GM19193 (cell line): Measurements from ENCODE around the gene SLC5A5.

Experiments used
- POLR2A ChIP-seq: IDR thresholded peaks from 4 replicates; pipeline ENCODE4 v1.6.1; 2011; ENCODE audit not compliant: insufficient read depth, insufficient read length; ENCODE audit errors: extremely low read depth

SLC5A5 gene

GRCh38 chr19:17879466-17879865 lies 7.7 kb downstream of the SLC5A5 start:
- no peak for TF ChIP-seq POLR2A

DNA sequence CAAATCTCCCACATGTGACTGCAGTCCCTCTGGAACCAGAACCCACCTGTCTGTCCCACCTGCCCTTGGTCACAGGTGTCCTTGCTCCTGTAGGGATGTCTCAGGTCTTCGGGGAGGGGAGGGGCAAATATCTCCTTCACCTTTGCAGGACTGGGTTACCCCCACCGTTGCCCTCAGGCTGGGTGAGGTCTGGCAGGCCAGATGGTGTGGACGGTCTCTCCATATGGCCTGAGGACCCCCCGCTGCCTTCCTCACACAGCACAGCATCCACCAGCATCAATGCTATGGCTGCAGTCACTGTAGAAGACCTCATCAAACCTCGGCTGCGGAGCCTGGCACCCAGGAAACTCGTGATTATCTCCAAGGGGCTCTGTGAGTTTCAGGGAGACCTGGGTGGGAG lies 10.0 kb downstream of the SLC5A5 start:
- TF ChIP-seq POLR2A: no peak

DNA sequence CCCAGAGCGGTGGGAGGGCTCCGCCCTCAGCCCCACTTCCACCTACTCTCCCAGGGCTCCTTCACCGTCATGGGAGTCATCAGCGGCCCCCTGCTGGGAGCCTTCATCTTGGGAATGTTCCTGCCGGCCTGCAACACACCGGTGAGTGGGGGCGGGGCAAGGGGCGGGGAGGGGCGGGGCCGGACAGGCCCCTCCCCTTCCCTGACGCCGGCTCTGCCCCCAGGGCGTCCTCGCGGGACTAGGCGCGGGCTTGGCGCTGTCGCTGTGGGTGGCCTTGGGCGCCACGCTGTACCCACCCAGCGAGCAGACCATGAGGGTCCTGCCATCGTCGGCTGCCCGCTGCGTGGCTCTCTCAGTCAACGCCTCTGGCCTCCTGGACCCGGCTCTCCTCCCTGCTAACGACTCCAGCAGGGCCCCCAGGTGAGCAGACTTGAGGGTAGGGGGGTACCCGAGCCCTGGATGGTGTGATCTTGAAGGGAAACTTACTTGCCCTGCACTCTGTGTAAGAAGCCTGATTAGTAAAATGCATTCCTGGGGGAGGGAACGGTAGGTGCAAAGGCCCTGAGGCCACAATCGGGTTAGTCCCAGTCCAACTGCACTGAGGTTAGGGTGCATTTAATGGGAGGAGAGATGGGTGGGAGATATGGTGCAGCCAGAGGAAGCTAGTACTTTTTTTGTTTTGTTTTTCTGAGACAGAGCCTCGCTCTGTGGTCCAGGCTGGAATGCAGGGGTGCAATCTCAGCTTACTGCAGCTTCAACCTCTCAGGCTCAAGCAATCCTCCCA lies 12.1 kb downstream of the SLC5A5 start:
- no peak for TF ChIP-seq POLR2A

DNA sequence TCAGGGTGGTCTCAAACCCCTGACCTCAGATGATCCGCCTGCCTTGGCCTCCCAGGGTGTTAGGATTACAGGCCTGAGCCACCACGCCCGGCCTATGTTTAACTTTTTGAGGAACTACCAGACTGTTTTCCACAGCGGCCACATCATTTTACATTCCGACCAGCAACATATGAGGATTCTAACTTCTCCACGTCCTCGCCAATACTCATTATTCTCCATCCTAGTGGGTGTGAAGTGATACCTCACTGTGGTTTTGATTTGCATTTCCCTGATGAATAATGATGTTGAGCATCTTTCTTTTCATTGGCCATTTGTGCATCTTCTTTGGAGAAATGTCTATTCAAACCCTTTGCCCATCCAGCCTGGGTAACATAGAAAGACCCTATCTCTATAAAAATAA lies 14.8 kb downstream of the SLC5A5 start:
- no peak for TF ChIP-seq POLR2A

DNA sequence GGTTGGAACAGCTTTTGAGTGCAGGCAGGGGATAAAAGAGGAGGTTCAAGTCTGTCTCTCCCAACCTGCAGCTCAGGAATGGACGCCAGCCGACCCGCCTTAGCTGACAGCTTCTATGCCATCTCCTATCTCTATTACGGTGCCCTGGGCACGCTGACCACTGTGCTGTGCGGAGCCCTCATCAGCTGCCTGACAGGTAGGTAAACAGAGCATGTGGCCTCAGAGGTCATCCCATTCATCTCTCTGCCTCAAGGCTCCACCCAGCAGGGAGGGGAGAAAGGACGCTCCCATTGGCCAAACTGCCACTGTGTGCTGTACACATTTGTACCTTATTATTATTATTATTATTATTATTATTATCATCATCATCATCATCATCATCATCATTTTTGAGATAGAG lies 16.5 kb downstream of the SLC5A5 start:
- no peak for TF ChIP-seq POLR2A

DNA sequence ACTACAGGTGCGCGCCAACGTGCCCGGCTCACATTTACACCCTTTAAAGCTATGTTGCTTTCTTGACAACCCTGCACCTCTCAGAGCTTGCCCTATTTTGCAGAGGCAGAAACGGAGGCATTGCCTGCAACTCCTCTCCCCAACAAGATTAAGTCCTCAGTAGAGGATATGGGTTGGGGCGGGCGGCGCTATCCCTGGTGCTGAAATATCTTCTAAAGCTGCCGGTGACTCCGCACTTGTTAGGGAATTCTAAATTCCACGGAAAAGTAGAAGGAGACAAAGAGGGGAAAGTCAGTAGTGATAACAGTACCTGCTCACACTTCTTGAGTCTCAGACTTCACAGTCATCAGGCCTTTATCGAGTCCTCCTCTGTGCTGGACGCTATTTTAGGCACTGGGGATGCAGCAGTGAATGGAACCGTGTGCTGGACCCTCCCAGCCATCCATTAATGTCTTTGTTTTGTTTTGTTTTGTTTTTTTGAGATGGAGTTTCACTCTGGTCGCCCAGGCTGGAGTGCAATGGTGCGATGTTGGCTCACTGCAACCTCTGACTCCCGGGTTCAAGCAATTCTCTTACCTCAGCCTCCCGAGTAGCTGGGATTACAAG lies 18.0 kb downstream of the SLC5A5 start:
- no peak for TF ChIP-seq POLR2A

- no peak for TF ChIP-seq POLR2A
Observed at GRCh38 chr19:17893766-17894165, 22.0 kb downstream of the SLC5A5 start.

- no peak for TF ChIP-seq POLR2A
Observed at GRCh38 chr19:17902701-17903100, 31.0 kb downstream of the SLC5A5 start.

DNA sequence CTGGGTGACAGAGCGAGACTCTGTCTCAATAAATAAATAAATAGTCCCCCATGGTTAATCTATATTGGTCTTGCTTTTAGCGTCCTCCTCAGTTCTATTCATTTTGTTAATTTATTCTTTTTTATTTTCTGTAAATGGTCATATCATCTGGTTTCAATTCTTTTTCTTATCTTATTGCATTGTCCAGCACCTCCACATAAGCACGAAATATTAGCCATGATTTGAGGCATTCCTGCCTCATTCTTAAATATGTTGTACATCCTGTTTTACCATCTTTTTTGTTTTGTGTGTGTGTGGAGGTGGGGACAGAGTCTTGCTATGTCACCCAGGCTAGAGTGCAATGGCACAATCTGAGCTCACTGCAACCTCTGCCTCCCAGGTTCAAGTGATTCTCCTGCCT lies 36.5 kb downstream of the SLC5A5 start:
- TF ChIP-seq POLR2A: no peak

- TF ChIP-seq POLR2A: no peak
Observed at GRCh38 chr19:17909003-17909732, 37.4 kb downstream of the SLC5A5 start.

DNA sequence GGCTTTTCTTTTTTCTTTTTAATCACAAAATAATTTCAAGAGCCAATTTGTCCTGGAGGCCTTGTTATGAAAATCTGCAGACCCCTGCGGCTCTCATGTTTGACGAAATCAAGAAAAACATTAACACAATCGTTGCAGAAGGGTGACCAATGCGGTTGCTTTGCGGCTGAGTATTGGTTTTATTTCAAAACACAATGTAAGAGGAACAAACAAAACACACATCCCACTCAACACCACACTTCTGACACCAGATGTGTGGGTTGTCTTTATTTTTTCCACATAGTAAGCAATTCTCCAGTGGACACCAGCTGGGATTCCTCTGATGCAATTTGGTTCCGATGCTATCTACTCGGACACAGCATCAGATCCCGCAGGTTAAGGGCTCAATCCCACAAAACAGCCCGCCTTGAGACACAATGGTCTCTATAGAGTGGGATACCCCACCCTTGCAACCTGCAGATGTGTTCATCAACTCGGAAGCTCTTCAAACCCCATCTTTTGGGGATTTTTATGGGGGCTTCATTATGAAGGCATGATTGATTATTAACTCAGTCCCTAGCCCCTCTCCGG lies 39.1 kb downstream of the SLC5A5 start:
- no peak for TF ChIP-seq POLR2A

DNA sequence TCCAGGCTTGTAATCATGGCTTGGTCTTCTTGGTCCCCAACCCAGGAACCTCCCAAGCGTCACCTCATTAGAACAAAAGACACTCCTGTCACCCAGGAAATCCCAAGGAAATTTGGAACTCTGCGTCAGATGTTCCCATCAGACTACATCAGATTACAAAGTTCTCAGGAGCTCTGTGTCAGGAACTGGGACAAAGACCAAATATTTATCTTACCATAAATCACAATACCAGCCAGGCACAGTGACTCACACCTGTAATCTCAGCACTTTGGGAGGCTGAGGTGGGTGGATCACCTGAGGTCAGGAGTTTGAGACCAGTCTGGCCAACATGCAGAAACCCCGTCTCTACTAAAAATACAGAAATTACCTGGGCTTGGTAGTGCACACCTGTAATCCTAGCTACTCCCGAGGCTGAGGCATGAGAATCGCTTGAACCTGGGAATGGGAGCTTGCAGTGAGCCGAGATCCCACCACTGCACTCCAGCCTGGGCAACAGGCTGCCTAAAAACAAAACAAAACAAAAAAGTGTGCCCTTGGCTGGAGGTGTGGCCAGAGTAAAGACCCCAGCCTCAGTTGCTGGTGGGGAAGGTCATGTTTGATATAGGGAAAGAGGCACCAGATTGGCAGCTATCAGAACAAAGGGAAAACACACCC lies 44.3 kb downstream of the SLC5A5 start:
- no peak for TF ChIP-seq POLR2A

DNA sequence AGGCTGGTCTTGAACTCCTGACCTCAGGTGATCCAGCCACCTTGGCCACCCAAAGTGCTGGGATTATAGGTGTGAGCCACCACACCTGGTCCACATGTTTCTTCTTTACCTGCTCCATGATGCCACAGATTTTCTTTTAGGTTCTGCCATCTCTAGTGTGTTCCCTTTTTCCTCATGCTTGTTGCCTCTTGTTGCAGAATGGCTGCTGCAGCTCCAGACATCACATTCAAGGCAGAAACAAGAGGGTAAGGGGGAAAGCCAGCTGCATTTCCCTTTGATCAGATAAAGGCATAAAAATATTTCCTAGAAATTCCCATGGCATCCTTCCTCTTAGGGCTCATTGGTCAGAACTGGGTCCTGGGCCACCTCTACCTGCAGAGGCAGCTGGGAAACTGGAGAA lies 48.8 kb downstream of the SLC5A5 start:
- TF ChIP-seq POLR2A: no peak

GRCh38 chr19:17922138-17922537 lies 50.4 kb downstream of the SLC5A5 start:
- no peak for TF ChIP-seq POLR2A

- no peak for TF ChIP-seq POLR2A
Observed at GRCh38 chr19:17926044-17926443, 54.3 kb downstream of the SLC5A5 start.
